Frontal cortex (tissue), 4 donors: ENCODE measurements around the gene OPHN1. TPM values are rescaled to one million over a fixed set of nuclear protein-coding genes. Genes with fewer than 3 reads are reported as not detected.

Experiments used
- DNase-seq, 2 donors: peaks; one replicate each; pipeline ENCODE4 v3.0.0; 2012; ENCODE audit warnings: low spot score in 2 of 2
- FAIRE-seq: peaks from 2 replicates; lab custom pipeline; 2012; peaks lifted over from hg19 to GRCh38; lab: Jason Lieb, UNC
- total RNA-seq: library from RNA; depleted of rRNA; stranded (reverse); fragments of >200 nt; gene quantifications from one replicate; pipeline ENCODE4 v1.2.3, GENCODE V29; 2014
- donor health status: control.
- donor health status: control.
- donor health status: control.

The OPHN1 gene, protein sequence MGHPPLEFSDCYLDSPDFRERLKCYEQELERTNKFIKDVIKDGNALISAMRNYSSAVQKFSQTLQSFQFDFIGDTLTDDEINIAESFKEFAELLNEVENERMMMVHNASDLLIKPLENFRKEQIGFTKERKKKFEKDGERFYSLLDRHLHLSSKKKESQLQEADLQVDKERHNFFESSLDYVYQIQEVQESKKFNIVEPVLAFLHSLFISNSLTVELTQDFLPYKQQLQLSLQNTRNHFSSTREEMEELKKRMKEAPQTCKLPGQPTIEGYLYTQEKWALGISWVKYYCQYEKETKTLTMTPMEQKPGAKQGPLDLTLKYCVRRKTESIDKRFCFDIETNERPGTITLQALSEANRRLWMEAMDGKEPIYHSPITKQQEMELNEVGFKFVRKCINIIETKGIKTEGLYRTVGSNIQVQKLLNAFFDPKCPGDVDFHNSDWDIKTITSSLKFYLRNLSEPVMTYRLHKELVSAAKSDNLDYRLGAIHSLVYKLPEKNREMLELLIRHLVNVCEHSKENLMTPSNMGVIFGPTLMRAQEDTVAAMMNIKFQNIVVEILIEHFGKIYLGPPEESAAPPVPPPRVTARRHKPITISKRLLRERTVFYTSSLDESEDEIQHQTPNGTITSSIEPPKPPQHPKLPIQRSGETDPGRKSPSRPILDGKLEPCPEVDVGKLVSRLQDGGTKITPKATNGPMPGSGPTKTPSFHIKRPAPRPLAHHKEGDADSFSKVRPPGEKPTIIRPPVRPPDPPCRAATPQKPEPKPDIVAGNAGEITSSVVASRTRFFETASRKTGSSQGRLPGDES
- total RNA-seq = 39.1 TPM

DNA sequence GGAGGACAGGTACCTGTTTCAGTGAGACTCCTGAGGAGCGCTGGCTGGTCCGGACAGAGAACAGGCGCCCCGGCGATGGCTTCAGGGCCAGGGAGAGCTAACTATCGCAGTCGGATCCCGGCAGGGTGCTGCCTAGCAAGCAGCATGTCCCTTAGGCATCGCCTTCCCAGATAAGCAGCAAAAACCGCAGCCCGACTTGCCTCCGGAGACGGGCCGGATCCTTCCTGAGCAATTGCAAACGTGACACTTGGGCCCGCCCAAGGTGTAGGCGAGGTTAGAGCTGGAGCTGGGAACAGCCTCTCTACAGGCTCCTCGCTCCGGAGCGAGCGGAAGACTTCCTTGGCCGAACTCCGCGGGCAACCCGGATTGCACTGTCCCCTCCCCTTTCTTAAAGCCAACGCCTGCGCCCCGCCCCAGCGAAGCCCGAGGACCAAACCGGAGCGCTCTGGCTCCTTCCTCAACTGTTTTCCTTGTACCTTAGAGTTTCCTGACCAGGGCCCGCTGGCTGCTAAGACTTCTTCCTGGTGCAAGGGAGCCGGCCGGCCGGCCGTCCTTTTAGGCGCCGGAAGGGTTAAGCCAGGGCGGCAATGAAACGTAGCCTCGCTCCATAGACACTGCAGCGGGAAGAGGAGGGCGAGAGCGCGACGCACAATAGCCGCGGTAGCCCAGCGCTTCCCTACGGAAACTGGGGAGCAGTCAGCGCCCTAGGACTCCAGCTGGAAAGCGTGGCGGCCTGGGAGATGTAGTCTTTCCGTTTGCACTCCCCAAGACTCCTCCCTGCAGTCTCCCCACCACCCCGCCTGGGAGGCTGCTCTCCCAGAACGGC lies at the start of gene OPHN1:
Gene OPHN1 (minus strand): TSS at position 341 of the 826 bp plus-strand sequence. CDS start 475 bp downstream, outside the sequence.
- peak; percentile 18 to 40 for DNase-seq
- no peak for FAIRE-seq

DNA sequence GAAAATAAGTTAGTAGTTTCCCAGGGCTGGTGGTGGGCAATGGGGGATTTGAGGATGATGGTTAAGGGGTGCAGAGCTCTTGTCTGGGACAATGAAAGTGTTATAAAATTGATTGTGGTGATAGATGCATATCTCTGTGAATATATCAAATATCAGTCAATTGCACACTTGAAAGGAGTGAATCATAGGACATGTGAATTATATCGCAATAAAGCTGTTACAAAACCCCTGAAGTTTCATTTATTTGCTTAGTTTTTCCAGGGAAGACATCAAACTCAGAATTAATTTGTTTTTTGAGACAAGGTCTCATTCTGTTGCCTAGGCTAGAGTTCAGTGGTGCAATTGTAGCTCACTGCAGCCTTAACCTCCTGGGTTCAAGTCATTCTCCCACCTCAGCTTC lies 47.7 kb upstream of the OPHN1 start:
- FAIRE-seq (no peak), DNase-seq (no peak)

DNA sequence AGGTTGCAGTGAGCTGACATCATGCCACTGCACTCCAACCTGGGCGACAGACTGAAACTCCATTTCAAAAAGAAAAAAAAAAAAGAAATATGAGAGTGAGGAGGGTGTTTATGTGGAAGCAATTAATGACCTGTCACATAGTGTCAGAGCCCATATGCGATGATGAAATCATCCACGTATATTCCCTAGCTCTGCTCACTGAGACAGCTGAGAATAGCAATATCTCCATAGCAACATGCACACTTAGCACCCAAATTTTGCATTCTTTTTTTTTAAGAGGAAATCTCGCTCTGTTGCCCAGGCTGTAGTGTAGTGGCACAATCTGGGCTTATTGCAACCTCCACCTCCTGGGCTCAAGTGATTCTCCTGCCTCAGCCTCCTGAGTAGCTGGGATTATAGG lies 31.5 kb upstream of the OPHN1 start:
- FAIRE-seq (no peak), DNase-seq (no peak)

DNA sequence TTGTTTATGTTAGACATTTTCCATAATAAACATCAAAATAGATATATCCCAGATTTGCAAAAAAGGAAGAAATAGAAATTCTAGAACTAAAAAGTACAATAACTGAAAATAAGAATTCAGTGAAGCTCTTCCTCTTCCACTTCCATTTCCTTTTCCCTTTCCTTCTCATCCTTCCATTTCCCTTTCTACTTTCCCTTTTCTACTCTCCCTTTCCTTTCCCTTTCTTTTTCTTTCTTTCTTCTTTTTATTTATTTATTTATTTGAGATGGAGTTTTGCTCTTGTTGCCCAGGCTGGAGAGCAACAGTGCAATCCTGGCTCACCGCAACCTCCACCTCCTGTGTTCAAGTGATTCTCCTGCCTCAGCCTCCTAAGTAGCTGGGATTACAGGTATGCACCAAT lies 30.6 kb upstream of the OPHN1 start:
- FAIRE-seq (no peak), DNase-seq (no peak)

DNA sequence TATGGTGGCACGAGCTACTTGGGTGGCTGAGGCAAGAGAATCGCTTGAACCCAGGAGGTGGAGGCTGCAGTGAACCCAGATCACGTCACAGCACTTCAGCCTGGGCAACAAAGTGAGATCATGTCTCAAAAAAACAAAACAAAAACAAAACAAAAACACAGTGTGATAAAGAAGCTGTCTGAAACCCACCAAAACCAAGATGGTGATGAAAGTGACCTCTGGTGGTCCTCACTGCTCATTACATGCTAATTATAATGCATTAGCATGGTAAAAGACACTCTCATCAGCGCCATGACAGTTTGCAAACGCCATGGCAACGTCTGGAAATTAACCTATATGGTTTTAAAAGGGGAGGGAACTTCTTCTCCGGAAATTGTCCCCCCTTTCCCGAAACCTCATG lies 29.4 kb upstream of the OPHN1 start:
- peak; percentile 56 for FAIRE-seq
- DNase-seq = no peak

DNA sequence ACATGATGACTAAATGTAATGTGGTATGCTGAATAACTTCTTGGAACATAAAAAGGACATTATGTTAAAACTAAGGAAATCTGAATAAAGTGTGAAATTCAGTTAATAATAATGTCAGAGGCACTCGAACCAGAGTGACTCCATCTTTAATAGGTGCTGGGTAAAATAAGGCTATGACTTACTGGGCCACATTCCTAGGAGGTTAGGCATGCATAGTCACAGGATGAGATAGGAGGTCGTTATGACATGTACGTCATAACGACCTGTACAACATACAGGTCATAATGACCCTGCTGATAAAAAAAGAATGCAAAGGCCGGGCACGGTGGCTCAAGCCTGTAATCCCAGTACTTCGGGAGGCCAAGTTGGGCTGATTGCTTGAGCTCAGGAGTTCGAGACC lies 28.9 kb upstream of the OPHN1 start:
- DNase-seq (no peak), FAIRE-seq (no peak)

DNA sequence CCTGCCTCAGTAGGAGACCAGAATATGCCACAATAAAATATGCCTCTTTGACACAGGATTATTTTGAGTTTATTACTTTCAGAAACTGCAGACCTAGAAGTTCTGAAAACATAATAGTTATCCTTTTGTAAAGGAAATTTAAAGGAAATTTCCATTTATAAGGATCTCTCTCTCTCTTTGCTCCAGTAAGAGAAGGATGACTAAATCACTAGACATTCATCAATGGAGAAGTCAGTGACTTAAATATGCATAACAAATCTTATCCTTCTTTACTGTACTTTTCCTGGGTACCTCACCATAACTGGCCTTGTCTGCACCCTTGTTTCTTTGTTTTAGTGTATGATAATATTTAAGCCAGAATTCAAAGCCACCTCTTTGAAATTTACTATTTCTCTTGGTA lies 28.3 kb upstream of the OPHN1 start:
- FAIRE-seq = no peak
- DNase-seq = no peak

DNA sequence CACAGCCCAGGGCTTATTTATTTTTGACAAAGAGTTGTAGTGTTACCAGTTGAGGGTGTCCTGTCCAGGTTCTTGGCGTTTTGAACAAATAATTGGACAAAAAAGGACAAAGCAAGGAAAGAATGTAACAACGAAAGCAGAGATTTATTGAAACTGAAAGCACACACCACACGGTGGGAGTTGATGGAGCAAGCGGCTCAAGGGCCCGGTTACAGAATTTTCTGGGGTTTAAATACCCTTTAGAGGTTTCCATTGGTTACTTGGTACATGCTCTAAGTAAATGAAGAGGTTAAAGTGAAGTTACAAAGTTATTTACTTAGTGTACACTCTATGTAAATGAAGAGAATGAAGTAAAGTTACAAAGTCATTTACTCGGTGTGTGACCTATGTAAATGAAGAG lies 27.8 kb upstream of the OPHN1 start:
- no peak for DNase-seq
- no peak for FAIRE-seq

DNA sequence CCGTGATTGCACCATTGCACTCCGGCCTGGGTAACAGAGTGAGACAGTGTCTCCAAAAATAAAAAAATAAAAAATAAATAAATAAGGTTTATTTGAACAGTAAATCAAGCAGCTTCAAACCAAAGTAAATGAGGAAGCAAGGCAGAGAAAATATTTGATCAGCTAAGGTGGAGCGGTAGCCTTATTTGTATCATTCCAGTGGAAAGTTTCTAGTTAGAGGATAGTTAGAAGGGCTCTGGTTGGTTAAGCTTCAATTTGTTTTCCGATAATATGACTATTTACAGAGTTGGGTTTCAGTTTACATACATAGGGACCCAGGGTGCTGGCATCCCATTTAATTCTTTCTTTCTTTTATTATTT lies 21.8 kb upstream of the OPHN1 start:
- DNase-seq (no peak), FAIRE-seq (no peak)

DNA sequence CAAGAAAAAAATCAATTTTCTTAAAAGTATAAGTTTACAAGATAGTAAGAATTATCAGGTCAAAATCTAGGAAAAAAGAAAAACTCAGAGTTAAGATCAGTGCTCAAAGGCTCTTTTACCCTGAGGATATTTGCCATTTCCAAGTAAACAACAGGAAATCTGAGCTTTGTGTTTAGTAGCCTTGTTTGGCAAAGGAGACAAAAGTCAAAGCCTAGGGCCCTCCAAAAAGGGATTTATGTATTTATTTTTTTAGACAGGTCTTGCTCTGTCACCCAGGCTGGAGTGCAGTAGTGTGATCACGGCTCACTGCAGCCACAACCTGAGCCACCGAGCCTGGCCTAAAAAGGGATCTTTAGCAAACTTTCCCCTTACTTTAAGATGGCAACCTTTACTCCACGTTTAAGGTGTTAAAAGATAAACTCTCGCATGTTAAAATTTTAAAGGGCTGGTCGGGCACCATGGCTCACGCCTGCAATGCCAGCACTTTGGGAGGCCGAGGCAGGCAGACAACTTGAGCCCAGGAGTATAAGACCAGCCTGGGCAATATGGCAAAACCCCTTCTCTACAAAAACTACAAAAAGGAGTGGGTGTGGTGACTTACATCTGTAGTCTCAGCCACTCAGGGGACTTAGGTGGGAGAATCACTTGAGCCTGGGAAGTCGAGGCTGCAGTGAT lies 21.3 kb upstream of the OPHN1 start:
- FAIRE-seq (no peak), DNase-seq (no peak)

DNA sequence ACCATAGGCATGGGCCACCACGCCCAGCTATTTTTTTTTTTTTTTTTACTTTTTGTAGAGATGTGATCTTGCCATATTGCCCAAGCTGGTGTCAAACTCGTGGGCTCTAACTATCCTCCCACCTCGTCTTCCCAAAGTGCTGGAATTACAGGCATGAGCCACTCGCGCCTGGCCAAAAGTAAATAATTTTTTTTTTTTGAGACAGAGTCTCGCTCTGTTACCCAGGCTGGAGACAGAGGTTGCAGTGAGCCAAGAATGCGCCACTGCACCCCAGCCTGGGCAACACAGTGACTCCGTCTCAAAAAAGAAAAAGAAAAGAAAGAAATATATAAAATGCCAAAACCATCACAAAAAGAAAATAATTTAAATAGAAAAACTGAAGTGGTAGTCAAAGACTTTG lies 18.4 kb upstream of the OPHN1 start:
- no peak for DNase-seq
- FAIRE-seq = no peak

DNA sequence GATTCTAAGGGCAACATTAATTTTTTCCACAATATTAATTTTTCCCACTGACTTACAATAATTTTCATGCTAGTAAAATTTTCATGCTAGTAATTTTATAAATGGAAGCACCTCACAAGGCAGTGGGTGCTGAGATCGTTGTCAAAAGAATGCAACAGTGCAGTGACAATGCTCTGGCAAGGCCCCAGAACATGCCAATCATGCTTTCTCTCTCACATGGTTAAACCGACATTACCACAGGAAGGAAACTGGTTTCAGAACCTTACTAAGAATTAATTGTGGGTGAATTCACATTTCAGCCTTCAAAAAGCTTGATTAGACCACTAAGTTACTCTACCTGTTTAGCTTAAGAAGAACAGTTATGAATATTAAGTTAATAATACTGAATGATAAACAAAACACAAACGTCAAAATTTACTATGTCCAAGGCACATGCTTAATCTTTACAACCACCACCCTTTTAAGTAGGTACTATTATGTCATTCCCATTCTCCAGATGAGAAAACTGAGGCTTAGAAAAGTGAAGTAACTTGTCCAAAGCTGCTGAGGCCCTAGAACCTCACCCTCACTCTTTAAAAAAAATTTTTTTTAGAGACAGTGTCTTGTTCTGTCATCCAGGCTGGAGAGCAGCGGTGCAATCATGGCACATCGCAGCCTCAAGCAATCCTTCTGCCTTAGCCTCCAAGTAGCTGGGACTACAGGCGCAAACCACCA lies 10.0 kb upstream of the OPHN1 start:
- no peak for FAIRE-seq
- DNase-seq = no peak

DNA sequence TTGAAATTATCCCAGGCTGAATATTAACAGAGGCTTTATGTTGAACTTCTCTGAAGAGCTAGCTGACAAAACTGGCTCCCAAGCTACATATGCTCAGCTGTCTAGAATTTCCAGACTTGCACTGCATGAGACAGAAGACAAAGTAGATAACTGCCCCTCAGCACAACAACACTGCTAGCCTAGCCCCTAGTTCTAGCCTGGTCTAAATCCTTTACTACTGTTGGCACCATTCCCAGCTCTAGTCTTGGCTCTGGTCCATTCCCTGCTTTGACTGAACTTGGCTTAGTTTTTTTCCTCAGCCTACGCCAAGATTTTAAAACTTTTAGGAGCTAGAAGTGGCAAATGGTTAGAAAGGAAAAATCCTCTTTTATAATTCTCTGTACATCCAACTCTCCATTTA lies 7.6 kb upstream of the OPHN1 start:
- no peak for FAIRE-seq
- no peak for DNase-seq

DNA sequence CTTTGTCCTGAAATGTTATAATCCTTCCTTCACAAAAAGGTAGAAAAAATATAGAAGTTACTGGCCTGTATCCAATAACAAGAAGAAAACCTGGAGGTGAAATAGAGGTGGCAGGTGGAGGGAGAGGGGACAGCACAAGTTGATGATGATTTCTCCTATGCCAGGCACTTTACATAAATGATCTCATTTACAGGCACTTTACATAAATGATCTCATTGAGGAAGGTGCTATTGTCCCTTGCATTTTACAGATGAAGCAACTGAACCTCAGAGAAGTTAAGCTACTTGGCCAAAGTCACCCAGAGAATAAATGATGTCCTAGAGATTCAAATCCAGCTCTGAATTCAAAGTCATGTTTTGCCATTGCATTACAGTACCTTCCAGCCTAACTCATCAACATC lies 7.1 kb upstream of the OPHN1 start:
- DNase-seq (no peak), FAIRE-seq (no peak)

DNA sequence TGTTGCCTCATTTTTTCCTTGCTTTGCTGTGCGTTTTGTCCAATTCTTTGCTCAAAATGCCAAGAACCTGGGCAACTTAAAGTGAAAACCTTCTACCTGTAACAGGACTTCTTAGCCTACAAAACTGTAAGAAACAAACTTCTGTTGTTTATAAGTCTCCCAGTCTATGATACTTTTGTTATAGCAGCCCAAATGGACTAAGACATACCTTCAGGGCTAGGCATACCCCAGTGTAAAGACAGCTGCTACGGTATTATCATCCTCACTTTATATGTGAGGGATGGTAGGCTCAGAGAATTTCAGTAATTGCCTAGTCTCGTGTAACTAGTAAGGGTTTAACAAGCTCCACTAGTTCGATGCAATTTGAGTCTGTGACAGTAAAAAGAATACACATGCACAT lies 6.0 kb upstream of the OPHN1 start:
- DNase-seq (no peak), FAIRE-seq (no peak)

DNA sequence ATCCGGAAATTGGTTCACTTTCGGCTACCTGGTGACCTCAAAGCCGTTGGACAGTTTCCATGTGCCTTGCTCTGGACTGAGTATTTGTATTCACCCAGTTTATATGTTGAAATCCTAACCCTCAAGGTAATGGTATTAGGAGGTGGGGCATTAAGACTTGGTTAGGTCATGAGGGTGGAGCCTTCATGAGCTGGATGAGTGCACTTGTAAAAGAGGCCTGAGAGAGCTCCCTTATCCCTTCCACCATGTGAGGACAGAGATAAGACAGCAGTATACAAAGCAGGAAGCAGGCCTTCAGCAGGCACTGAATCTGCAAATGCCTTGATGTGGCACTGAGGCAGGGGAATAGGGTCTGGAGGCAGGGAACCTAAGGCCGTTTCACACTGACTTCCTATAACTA lies 5.3 kb upstream of the OPHN1 start:
- FAIRE-seq = no peak
- DNase-seq = no peak

DNA sequence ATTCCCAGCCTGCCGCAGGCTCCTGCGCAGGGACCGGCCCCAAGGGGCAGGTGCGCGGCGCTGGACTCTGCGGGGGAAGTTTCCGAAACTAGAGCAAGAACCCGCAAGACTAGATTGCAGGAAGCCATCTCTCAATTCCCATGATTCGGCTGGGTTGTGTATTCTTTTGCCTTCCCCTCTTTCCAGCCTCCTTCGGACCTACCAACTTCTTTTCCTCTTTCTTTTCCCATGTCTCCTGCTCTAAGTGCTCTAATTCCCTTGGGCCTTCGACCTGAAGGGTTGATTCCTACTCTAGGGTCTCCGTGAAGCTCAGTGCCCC lies 645 bp upstream of the OPHN1 start:
- no peak for FAIRE-seq
- no peak for DNase-seq

DNA sequence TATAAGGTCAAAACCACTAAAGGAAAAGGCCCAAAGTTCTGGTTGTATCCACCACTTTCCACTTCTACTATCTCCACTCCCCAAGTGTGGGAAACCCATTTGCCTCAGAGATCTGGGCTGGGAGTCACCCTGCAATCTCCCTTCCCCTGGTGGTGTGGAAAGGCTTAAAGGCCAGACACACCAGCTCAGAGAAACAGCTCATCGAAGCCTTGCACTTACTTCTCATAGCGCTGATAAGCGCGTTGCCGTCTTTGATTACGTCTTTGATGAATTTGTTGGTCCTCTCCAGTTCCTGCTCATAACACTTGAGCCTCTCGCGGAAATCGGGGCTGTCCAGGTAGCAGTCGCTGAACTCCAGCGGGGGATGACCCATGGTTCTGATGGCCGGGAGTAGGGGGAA lies 647 bp downstream of the OPHN1 start:
- DNase-seq (no peak), FAIRE-seq (no peak)

DNA sequence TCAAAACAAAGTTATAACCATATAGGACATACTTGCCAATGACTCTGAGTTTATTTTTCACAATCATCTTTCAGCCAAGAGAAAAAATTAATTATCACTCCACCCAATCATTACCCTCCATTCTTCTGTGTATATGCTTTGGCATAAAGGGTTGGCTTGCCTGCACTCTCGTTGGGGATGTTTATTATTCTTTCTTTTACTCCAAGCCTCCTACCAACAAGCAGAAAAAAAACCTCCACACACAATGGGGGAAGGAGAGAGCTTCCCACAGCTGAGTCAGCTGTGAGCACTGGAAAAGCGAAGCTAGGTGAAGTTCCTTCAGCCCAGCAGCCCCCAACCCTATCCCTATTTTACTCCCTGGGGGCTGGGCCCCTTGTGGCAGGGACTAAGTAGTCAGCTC lies 1.5 kb downstream of the OPHN1 start:
- DNase-seq (no peak), FAIRE-seq (no peak)

DNA sequence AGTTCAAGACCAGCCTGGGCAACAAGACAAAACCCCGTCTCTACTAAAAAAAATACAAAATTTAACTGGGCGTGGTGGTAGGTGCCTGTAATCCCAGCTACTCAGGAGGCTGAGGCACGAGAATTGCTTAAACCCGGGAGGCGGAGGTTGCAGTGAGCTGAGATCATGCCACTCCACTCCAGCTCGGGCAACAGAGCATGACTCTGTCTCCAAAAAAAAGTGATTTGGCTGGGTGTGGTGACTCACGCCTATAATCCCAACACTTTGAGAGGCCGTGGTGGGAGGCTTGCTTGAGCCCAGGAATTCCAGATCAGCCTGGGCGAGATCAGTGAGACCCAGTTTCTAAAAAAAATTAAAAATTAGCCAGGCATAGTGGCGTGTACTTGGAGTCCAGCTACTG lies 4.1 kb downstream of the OPHN1 start:
- DNase-seq (no peak), FAIRE-seq (no peak)
